Liver (tissue), 9 donors: ENCODE measurements around the gene GCDH. TPM values are rescaled to one million over a fixed set of nuclear protein-coding genes. Genes with fewer than 3 reads are reported as not detected.
A peak's percentile ranks its signal among the peaks of the same experiment; 100 is the strongest.

Experiments used
- DNase-seq: peaks from one replicate; pipeline ENCODE4 v3.0.0-alpha.2; 2017; ENCODE audit warnings: low spot score
- H3K27ac ChIP-seq, 2 donors: one replicate each; pipeline ENCODE4 v1.7.0; 2013; ENCODE audit warnings: inconsistent platforms in 2 of 2, low read length in 2 of 2, control low read depth in 1 of 2, low read depth in 1 of 2, mild to moderate bottlenecking in 1 of 2
- H3K27me3 ChIP-seq, 4 donors: one replicate each; pipeline versions ENCODE4 v1.6.1 to v1.7.0; 2013; ENCODE audit warnings: low read length in 3 of 4, inconsistent platforms in 1 of 4, mild to moderate bottlenecking in 1 of 4, moderate library complexity in 1 of 4; ENCODE audit not compliant: control insufficient read depth in 4 of 4, insufficient read depth in 4 of 4
- H3K36me3 ChIP-seq, 4 donors: one replicate each; pipeline versions ENCODE4 v1.6.1 to v1.7.0; 2013; ENCODE audit warnings: low read length in 3 of 4, mild to moderate bottlenecking in 3 of 4, low read depth in 1 of 4, moderate library complexity in 1 of 4; ENCODE audit not compliant: control insufficient read depth in 4 of 4, insufficient read depth in 3 of 4
- H3K4me1 ChIP-seq, 4 donors: one replicate each; pipeline versions ENCODE4 v1.6.1 to v1.7.0; 2013; ENCODE audit warnings: low read length in 3 of 4, mild to moderate bottlenecking in 3 of 4, moderate library complexity in 1 of 4; ENCODE audit not compliant: control insufficient read depth in 4 of 4, insufficient read depth in 4 of 4
- H3K4me3 ChIP-seq, 3 donors: one replicate each; pipeline versions ENCODE4 v1.6.1 to v1.7.0; 2013; ENCODE audit warnings: low read length in 3 of 3, control low read depth in 1 of 3, low read depth in 1 of 3, mild to moderate bottlenecking in 1 of 3
- H3K9ac ChIP-seq, 2 donors: one replicate each; pipeline ENCODE4 v1.7.0; 2013; ENCODE audit warnings: low read length in 2 of 2, mild to moderate bottlenecking in 2 of 2, moderate library complexity in 2 of 2, control low read depth in 1 of 2, low read depth in 1 of 2
- H3K9me3 ChIP-seq, 4 donors: one replicate each; pipeline versions ENCODE4 v1.6.1 to v1.7.0; 2013; ENCODE audit warnings: low read length in 3 of 4; ENCODE audit not compliant: control insufficient read depth in 4 of 4
- ATF3 ChIP-seq: IDR thresholded peaks from 2 replicates; pipeline ENCODE4 v1.6.1; 2016; ENCODE audit warnings: antibody characterized with exemption
- CTCF ChIP-seq: fragments of 150-350 bp; IDR thresholded peaks from 2 replicates; pipeline ENCODE4 v1.5.1; 2017; ENCODE audit warnings: improper control_type of control experiment, low read depth, low read length; ENCODE audit not compliant: missing input control
- EGR1 ChIP-seq, 2 donors: IDR thresholded peaks; 2 replicates each; pipeline ENCODE4 v1.6.1; 2016 to 2018; ENCODE audit warnings: antibody characterized with exemption in 2 of 2, low read depth in 2 of 2
- FOXA1 ChIP-seq: IDR thresholded peaks from 2 replicates; pipeline ENCODE4 v1.6.1; 2016; ENCODE audit warnings: antibody characterized with exemption
- FOXA2 ChIP-seq: IDR thresholded peaks from 2 replicates; pipeline ENCODE4 v1.6.1; 2016; ENCODE audit warnings: antibody characterized with exemption
- GABPA ChIP-seq, 2 donors: IDR thresholded peaks in 1 of 2; conservative IDR thresholded peaks in 1 of 2; 2 replicates each; pipeline ENCODE4 v1.6.1; 2016; ENCODE audit warnings: antibody characterized with exemption in 2 of 2, mild to moderate bottlenecking in 1 of 2, moderate library complexity in 1 of 2
- HNF4A ChIP-seq, 2 donors: conservative IDR thresholded peaks; 2 replicates each; pipeline ENCODE4 v1.6.1; 2016; ENCODE audit warnings: antibody characterized with exemption in 2 of 2, mild to moderate bottlenecking in 2 of 2
- HNF4G ChIP-seq: IDR thresholded peaks from 2 replicates; pipeline ENCODE4 v1.6.1; 2016; ENCODE audit warnings: antibody characterized with exemption
- JUND ChIP-seq, 2 donors: IDR thresholded peaks; 2 replicates each; pipeline ENCODE4 v1.6.1; 2016; ENCODE audit warnings: antibody characterized with exemption in 2 of 2
- NR2F2 ChIP-seq: IDR thresholded peaks from 2 replicates; pipeline ENCODE4 v1.6.1; 2016; ENCODE audit warnings: antibody characterized with exemption
- RAD21 ChIP-seq, 2 donors: IDR thresholded peaks; 2 replicates each; pipeline ENCODE4 v1.6.1; 2016; ENCODE audit warnings: antibody characterized with exemption in 2 of 2, mild to moderate bottlenecking in 2 of 2
- REST ChIP-seq: IDR thresholded peaks from 2 replicates; pipeline ENCODE4 v1.6.1; 2016; ENCODE audit warnings: antibody characterized with exemption, mild to moderate bottlenecking
- RXRA ChIP-seq, 2 donors: IDR thresholded peaks; 2 replicates each; pipeline ENCODE4 v1.6.1; 2017 to 2018; ENCODE audit warnings: antibody characterized with exemption in 2 of 2, mild to moderate bottlenecking in 1 of 2
- SP1 ChIP-seq: IDR thresholded peaks from 2 replicates; pipeline ENCODE4 v1.6.1; 2018; ENCODE audit warnings: antibody characterized with exemption, mild to moderate bottlenecking
- TAF1 ChIP-seq: conservative IDR thresholded peaks from 2 replicates; pipeline ENCODE4 v1.6.1; 2016; ENCODE audit warnings: antibody characterized with exemption, mild to moderate bottlenecking
- YY1 ChIP-seq: IDR thresholded peaks from 2 replicates; pipeline ENCODE4 v1.6.1; 2016; ENCODE audit warnings: antibody characterized with exemption, mild to moderate bottlenecking
- WGBS: extraction: QIAGEN DNeasy Blood & Tissue Kit; methylation state at CpG from one replicate; pipeline ENCODE4 v1.1.7; 2013; 5-methylcytosine and 5-hydroxymethylcytosine counted together
- polyA plus RNA-seq, 2 donors: library from polyadenylated mRNA; stranded (reverse) in 1 of 2; unstranded in 1 of 2; fragments of 200-250 nt in 1 of 2; fragments of >200 nt in 1 of 2; fragmentation: Nextera tagmentation in 1 of 2; extraction: Ambion mirVana in 1 of 2; gene quantifications; one replicate each; pipeline versions ENCODE4 v1.2.1 to v1.2.3, GENCODE V29; 2013 to 2015
- total RNA-seq, 2 donors: library from RNA; depleted of rRNA; stranded (reverse); fragments of >200 nt; gene quantifications; one replicate each; pipeline ENCODE4 v1.2.3, GENCODE V29; 2014
- TF ChIP-seq, protein P1 (sequence below): IDR thresholded peaks from 2 replicates; pipeline ENCODE4 v1.6.1; 2016; ENCODE audit warnings: antibody characterized with exemption
- TF ChIP-seq, protein P2 (sequence below): IDR thresholded peaks from 2 replicates; pipeline ENCODE4 v1.6.1; 2016; ENCODE audit warnings: antibody characterized with exemption
- donor health status: healthy.
- donor health status: healthy.
- donor health status: healthy.
- donor health status: healthy.
- donor health status: healthy.

Gene GCDH
- total RNA-seq: 100 to 1,000 TPM in 1 of 2 donors, 10 to 100 TPM in 1; 65.8 to 118 TPM
- polyA plus RNA-seq: 10 to 100 TPM; 68.6 to 87.7 TPM

- Histone ChIP-seq H3K4me1 (peaks cover 6 to 32% (median 23%) of the 10 kb centered on the region in 4 donors), H3K27ac (peak within 1 kb of the TSS; percentile 78 to 81), H3K9ac (peak within 1 kb of the TSS; percentile 49 to 76), H3K9me3 (no peaks in the 10 kb centered on the region), H3K4me3 (peak within 1 kb of the TSS; percentile 91 to 98 (median 92)), H3K36me3 (peaks cover 6 to 18% (median 9%) of the 10 kb centered on the region in 4 donors), H3K27me3 (no peaks in the 10 kb centered on the region)
- DNase-seq: peak; percentile 95
- TF ChIP-seq TAF1 (peak; percentile 89), SP1 (peak; percentile 99), CTCF (peak; percentile 9), YY1 (peak; percentile 88), NR2F2 (peak; percentile 91), GABPA (IDR thresholded peaks at IDR 0.05 in 1 of 2, conservative IDR thresholded peaks at IDR 0.05 in 1 of 2) (peak in 1 of 2 donors; percentile 82), RXRA (IDR thresholded peaks at IDR 0.05) (peak; percentile 81 to 83), REST (peak; percentile 67), EGR1 (IDR thresholded peaks at IDR 0.05; ENCODE audit: low read depth in 2 of 2) (peak in 1 of 2 donors; percentile 86), FOXA1 (no peak), ATF3 (no peak), HNF4G (peak; percentile 38), JUND (IDR thresholded peaks at IDR 0.05) (peak in 1 of 2 donors; percentile 35), FOXA2 (no peak), RAD21 (IDR thresholded peaks at IDR 0.05) (peak in 1 of 2 donors; percentile 32), HNF4A (conservative IDR thresholded peaks at IDR 0.05) (peak; percentile 57 to 60)
- TF ChIP-seq, protein P1, sequence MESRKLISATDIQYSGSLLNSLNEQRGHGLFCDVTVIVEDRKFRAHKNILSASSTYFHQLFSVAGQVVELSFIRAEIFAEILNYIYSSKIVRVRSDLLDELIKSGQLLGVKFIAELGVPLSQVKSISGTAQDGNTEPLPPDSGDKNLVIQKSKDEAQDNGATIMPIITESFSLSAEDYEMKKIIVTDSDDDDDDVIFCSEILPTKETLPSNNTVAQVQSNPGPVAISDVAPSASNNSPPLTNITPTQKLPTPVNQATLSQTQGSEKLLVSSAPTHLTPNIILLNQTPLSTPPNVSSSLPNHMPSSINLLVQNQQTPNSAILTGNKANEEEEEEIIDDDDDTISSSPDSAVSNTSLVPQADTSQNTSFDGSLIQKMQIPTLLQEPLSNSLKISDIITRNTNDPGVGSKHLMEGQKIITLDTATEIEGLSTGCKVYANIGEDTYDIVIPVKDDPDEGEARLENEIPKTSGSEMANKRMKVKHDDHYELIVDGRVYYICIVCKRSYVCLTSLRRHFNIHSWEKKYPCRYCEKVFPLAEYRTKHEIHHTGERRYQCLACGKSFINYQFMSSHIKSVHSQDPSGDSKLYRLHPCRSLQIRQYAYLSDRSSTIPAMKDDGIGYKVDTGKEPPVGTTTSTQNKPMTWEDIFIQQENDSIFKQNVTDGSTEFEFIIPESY: no peak
- TF ChIP-seq, protein P2, sequence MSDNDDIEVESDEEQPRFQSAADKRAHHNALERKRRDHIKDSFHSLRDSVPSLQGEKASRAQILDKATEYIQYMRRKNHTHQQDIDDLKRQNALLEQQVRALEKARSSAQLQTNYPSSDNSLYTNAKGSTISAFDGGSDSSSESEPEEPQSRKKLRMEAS: peak; percentile 100
- WGBS: under 1% methylated on average over 49 of the region's 49 CpGs
These were observed at the start of gene GCDH for GRCh38 chr19:12890787-12891552. Gene GCDH, plus strand, starts transcription at chr19:12891160. Its CDS starts 145 bp downstream, at chr19:12891305.
